Suprapubic skin (tissue), 4 donors: ENCODE results near the gene CDC14A. TPM values are rescaled to one million over a fixed set of nuclear protein-coding genes. Genes with fewer than 3 reads are reported as not detected.

Source experiments
- DNase-seq, 2 donors: peaks; one replicate each; pipeline ENCODE4 v3.0.0-alpha.2; 2019; ENCODE audit warnings: low spot score in 2 of 2
- H3K27ac ChIP-seq: fragments of 200-600 bp; sonication (generic); one replicate; pipeline ENCODE4 v1.5.1; 2019
- H3K27me3 ChIP-seq: fragments of 200-600 bp; sonication (generic); one replicate; pipeline ENCODE4 v1.5.1; 2019
- H3K36me3 ChIP-seq: fragments of 200-600 bp; sonication (generic); one replicate; pipeline ENCODE4 v1.5.1; 2019
- H3K4me1 ChIP-seq: fragments of 200-600 bp; sonication (generic); one replicate; pipeline ENCODE4 v1.5.1; 2019
- H3K4me3 ChIP-seq: fragments of 200-600 bp; sonication (generic); one replicate; pipeline ENCODE4 v1.5.1; 2019; ENCODE audit warnings: mild to moderate bottlenecking
- H3K9me3 ChIP-seq: fragments of 200-600 bp; sonication (generic); one replicate; pipeline ENCODE4 v1.5.1; 2019
- CTCF ChIP-seq, 2 donors: fragments of 200-600 bp in 1 of 2; fragments of 450-650 bp in 1 of 2; sonication (generic) in 1 of 2; IDR thresholded peaks; one replicate each; pipeline ENCODE4 v1.5.1; 2016 to 2019; ENCODE audit warnings: antibody characterized with exemption in 2 of 2, mild to moderate bottlenecking in 1 of 2, moderate library complexity in 1 of 2
- EP300 ChIP-seq: sonication (generic); formaldehyde crosslinking; IDR thresholded peaks from one replicate; pipeline ENCODE4 v1.6.1; 2017; ENCODE audit warnings: antibody characterized with exemption
- POLR2A ChIP-seq, 2 donors: fragments of 450-650 bp; IDR thresholded peaks; one replicate each; pipeline ENCODE4 v1.6.1; 2017; ENCODE audit warnings: antibody characterized with exemption in 2 of 2, mild to moderate bottlenecking in 2 of 2, moderate library complexity in 2 of 2
- POLR2AphosphoS5 ChIP-seq, 3 donors: sonication (generic); formaldehyde crosslinking; IDR thresholded peaks; one replicate each; pipeline ENCODE4 v1.6.1; 2017; ENCODE audit warnings: antibody characterized with exemption in 3 of 3
- WGBS: methylation state at CpG from one replicate; pipeline ENCODE4 v1.1.5; 2018; 5-methylcytosine and 5-hydroxymethylcytosine counted together
- total RNA-seq, 4 donors: library from RNA; depleted of rRNA; stranded (reverse); fragments of >200 nt; gene quantifications; one replicate each; pipeline ENCODE4 v1.1.0, GENCODE V29; 2016

Gene CDC14A
- total RNA-seq, 4 donors from 2014 or later = 9.9 to 22.8 (median 17.5) TPM

- H3K4me1 ChIP-seq = no peaks in the 10 kb centered on the region
- H3K27me3 ChIP-seq = no peaks in the 10 kb centered on the region
- DNase-seq = no peak
- WGBS = 88% methylated on average over 4 of the region's 4 CpGs
- no peak overlapping the region for H3K4me3 ChIP-seq
- no peaks in the 10 kb centered on the region for H3K36me3 ChIP-seq
- no peak overlapping the region for H3K27ac ChIP-seq
- H3K9me3 ChIP-seq = no peaks in the 10 kb centered on the region
- TF ChIP-seq POLR2AphosphoS5 (IDR thresholded peaks at IDR 0.05) = no peak
- TF ChIP-seq POLR2A (IDR thresholded peaks at IDR 0.05) = no peak
Measured at GRCh38 chr1:100511058-100511457, 158.8 kb downstream of the CDC14A start.

GRCh38 chr1:100511773-100512172 is 159.5 kb downstream of the CDC14A start:
- H3K36me3 ChIP-seq = no peaks in the 10 kb centered on the region
- no peaks in the 10 kb centered on the region for H3K9me3 ChIP-seq
- no peak overlapping the region for H3K4me3 ChIP-seq
- TF ChIP-seq CTCF (IDR thresholded peaks at IDR 0.05) (no peak), EP300 (no peak), POLR2AphosphoS5 (IDR thresholded peaks at IDR 0.05) (no peak), POLR2A (IDR thresholded peaks at IDR 0.05) (no peak)
- no peak overlapping the region for H3K27ac ChIP-seq
- H3K27me3 ChIP-seq = no peaks in the 10 kb centered on the region
- no peaks in the 10 kb centered on the region for H3K4me1 ChIP-seq
- 93% methylated on average over 5 of the region's 5 CpGs for WGBS
- no peak for DNase-seq

- no peak for DNase-seq
- TF ChIP-seq POLR2A (IDR thresholded peaks at IDR 0.05) (no peak), CTCF (IDR thresholded peaks at IDR 0.05) (no peak)
- Histone ChIP-seq H3K36me3 (no peaks in the 10 kb centered on the region), H3K27me3 (no peaks in the 10 kb centered on the region), H3K4me3 (no peak overlapping the region), H3K9me3 (no peaks in the 10 kb centered on the region), H3K27ac (no peak overlapping the region), H3K4me1 (no peaks in the 10 kb centered on the region)
Measured at GRCh38 chr1:100512803-100513352, 160.6 kb downstream of the CDC14A start.

DNA sequence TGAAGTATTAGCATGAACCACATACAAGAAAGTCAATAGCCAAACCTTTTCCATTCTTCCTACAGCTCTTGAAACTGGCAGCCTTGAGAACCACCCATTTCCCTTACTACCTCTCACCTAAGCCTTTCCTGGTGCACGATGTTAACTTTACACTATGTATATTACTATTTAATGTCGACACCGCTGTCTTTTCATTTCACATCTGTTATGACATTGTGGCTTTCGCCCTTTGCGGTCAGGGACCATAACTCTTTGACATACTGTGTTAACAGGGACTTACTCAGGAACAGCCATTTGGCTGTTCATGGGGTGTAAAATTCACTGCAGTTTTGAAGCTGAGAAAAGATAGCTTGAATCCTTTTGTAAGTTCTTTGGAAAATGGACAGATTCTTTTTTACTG is 164.6 kb downstream of the CDC14A start:
- no peak overlapping the region for H3K27ac ChIP-seq
- WGBS = 85% methylated on average over 5 of the region's 5 CpGs

DNA sequence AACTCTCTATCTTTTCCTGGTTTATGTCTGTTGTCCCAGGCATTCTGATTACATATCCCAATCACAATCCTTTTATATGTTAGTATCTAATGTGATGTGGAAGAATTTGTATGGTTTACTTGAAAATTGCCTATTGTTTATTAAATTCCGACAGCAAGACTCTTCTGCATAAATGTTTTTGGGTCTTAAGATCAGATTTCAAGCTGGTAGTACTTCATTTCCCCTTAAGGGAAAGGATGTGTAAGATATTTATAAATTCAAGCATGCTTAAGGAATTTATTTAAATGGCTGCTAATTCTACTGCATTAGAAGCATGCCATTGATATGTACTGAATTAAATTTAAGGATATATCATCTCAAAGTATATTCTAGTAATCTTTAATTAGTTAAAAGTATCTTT is 165.2 kb downstream of the CDC14A start:
- TF ChIP-seq EP300 = no peak
- no peak for TF ChIP-seq POLR2AphosphoS5 (IDR thresholded peaks at IDR 0.05)
- no peak for TF ChIP-seq POLR2A (IDR thresholded peaks at IDR 0.05)
- no peak for TF ChIP-seq CTCF (IDR thresholded peaks at IDR 0.05)
- Histone ChIP-seq H3K36me3 (no peaks in the 10 kb centered on the region), H3K9me3 (no peaks in the 10 kb centered on the region), H3K4me3 (no peak overlapping the region), H3K27ac (no peak overlapping the region), H3K27me3 (no peaks in the 10 kb centered on the region), H3K4me1 (no peaks in the 10 kb centered on the region)
- 59% methylated on average over 1 of the region's 1 CpG for WGBS
- DNase-seq = no peak

More for the DNA sequence above, 164.6 kb downstream of the CDC14A start:
- DNase-seq = no peak
- no peaks in the 10 kb centered on the region for H3K4me1 ChIP-seq
- no peak overlapping the region for H3K4me3 ChIP-seq
- H3K27me3 ChIP-seq = no peaks in the 10 kb centered on the region
- no peaks in the 10 kb centered on the region for H3K36me3 ChIP-seq
- H3K9me3 ChIP-seq = no peaks in the 10 kb centered on the region
- no peak for TF ChIP-seq CTCF (IDR thresholded peaks at IDR 0.05)
- no peak for TF ChIP-seq EP300
- no peak for TF ChIP-seq POLR2A (IDR thresholded peaks at IDR 0.05)
- no peak for TF ChIP-seq POLR2AphosphoS5 (IDR thresholded peaks at IDR 0.05)

DNA sequence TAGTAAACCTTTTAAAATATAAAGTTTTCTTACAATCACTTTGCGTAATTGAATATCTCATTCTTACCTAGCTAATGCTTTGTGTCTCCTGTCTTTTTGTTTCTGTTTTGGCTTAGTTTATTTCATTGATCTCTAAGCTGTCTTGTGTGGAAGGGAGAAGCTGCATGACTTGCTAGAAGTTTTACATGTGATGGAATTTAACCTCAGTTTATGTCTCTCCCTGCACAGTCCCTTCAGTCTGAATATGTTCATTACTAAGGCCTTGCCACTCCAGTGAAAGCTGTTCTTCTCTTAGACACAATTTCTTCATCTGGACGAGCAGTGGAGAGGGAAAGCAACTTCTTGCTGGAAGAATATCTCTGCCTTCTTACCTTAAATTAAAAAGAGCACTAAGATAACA is 165.7 kb downstream of the CDC14A start:
- TF ChIP-seq EP300 = no peak
- no peak for TF ChIP-seq CTCF (IDR thresholded peaks at IDR 0.05)
- TF ChIP-seq POLR2AphosphoS5 (IDR thresholded peaks at IDR 0.05) = no peak
- no peak for TF ChIP-seq POLR2A (IDR thresholded peaks at IDR 0.05)
- DNase-seq = no peak
- H3K27me3 ChIP-seq = no peaks in the 10 kb centered on the region
- WGBS = 44% methylated on average over 2 of the region's 2 CpGs
- no peaks in the 10 kb centered on the region for H3K9me3 ChIP-seq
- H3K4me3 ChIP-seq = no peak overlapping the region
- no peaks in the 10 kb centered on the region for H3K4me1 ChIP-seq
- H3K27ac ChIP-seq = no peak overlapping the region
- no peaks in the 10 kb centered on the region for H3K36me3 ChIP-seq
